PC-9 (cell line): ENCODE results near the gene SH3RF3. TPM values are rescaled to one million over a fixed set of nuclear protein-coding genes. Genes with fewer than 3 reads are reported as not detected.

Experiments
- BruUV-seq: library from RNA; stranded (reverse); fragments of 400-500 nt; replicated peaks from 2 replicates; lab custom pipeline; 2021; lab: Mats Ljungman, UMichigan
- CTCF ChIA-PET: fragments of 300-600 bp; sonication (Branson Sonifier 250); formaldehyde crosslinking; loops from one replicate; lab custom pipeline; 2022; ENCODE audit warnings: antibody characterized with exemption; lab: Charles Lee
- POLR2A ChIA-PET: fragments of 300-600 bp; sonication (Branson Sonifier 250); formaldehyde crosslinking; loops from one replicate; lab custom pipeline; 2022; ENCODE audit warnings: antibody characterized with exemption; ENCODE audit not compliant: unreplicated experiment; lab: Charles Lee
- DNase-seq, 2 experiments: peaks; one replicate each; pipeline versions ENCODE4 v3.0.0 to v3.0.0-alpha.2; 2015 to 2022; ENCODE audit warnings: mixed read lengths in 1 of 2
- H2AFZ ChIP-seq: fragments of 200-600 bp; sonication (generic); 2 replicates; pipeline ENCODE4 v1.8.1; 2017; ENCODE audit warnings: antibody characterized with exemption
- H3F3A ChIP-seq: fragments of 200-600 bp; sonication (generic); 2 replicates; pipeline ENCODE4 v1.8.1; 2017; ENCODE audit warnings: antibody characterized with exemption, mild to moderate bottlenecking, low read depth; ENCODE audit not compliant: insufficient read depth
- H3K27ac ChIP-seq: fragments of 200-600 bp; sonication (generic); 2 replicates; pipeline ENCODE4 v1.6.1; 2016; ENCODE audit warnings: mixed run types
- H3K27me3 ChIP-seq: fragments of 200-600 bp; sonication (generic); 2 replicates; pipeline ENCODE4 v1.6.1; 2016; ENCODE audit warnings: low read depth, mixed run types; ENCODE audit not compliant: insufficient read depth
- H3K36me3 ChIP-seq: fragments of 200-600 bp; sonication (generic); 2 replicates; pipeline ENCODE4 v1.6.1; 2016; ENCODE audit warnings: low read depth, mixed run types
- H3K4me1 ChIP-seq: fragments of 200-600 bp; sonication (generic); replicated peaks from 2 replicates; pipeline ENCODE4 v1.6.1; 2016; ENCODE audit warnings: mixed run types; ENCODE audit not compliant: insufficient read depth
- H3K4me2 ChIP-seq: fragments of 200-600 bp; sonication (generic); 2 replicates; pipeline ENCODE4 v1.6.1; 2017; ENCODE audit warnings: mixed run types
- H3K4me3 ChIP-seq: fragments of 200-600 bp; sonication (generic); 2 replicates; pipeline ENCODE4 v1.6.1; 2016; ENCODE audit warnings: mixed run types
- H3K79me2 ChIP-seq: fragments of 200-600 bp; sonication (generic); 2 replicates; pipeline ENCODE4 v1.6.1; 2017; ENCODE audit warnings: low read depth, mixed run types
- H3K9me2 ChIP-seq: fragments of 200-600 bp; sonication (generic); 2 replicates; pipeline ENCODE4 v1.8.1; 2017; ENCODE audit warnings: mild to moderate bottlenecking; ENCODE audit not compliant: insufficient read depth
- H3K9me3 ChIP-seq: fragments of 200-600 bp; sonication (generic); 2 replicates; pipeline ENCODE4 v1.8.1; 2016; ENCODE audit warnings: low read depth; ENCODE audit not compliant: insufficient read depth
- H4K20me1 ChIP-seq: fragments of 200-600 bp; sonication (generic); 2 replicates; pipeline ENCODE4 v1.8.1; 2017; ENCODE audit not compliant: insufficient read depth
- CTCF ChIP-seq: fragments of 200-600 bp; sonication (generic); conservative IDR thresholded peaks from 2 replicates; pipeline ENCODE4 v1.6.1; 2017; ENCODE audit warnings: mixed run types, antibody characterized with exemption, mild to moderate bottlenecking, moderate library complexity
- EZH2 ChIP-seq: fragments of 200-600 bp; sonication (generic); IDR thresholded peaks from 2 replicates; pipeline ENCODE4 v1.8.0; 2017; ENCODE audit warnings: antibody characterized with exemption, low read depth
- intact Hi-C: fragments of 100-400 bp; cut with micrococcal nuclease; formaldehyde crosslinking; loops from one replicate; pipeline ENCODE4 v1.10.0; 2022; ENCODE audit not compliant: unreplicated experiment
- total RNA-seq: library from RNA; stranded (reverse); gene quantifications from 2 replicates; pipeline ENCODE4 v1.2.3, GENCODE V29; 2021

The SH3RF3 gene
- total RNA-seq, 1 experiment from 2014 or later, result 6.1 TPM

DNA sequence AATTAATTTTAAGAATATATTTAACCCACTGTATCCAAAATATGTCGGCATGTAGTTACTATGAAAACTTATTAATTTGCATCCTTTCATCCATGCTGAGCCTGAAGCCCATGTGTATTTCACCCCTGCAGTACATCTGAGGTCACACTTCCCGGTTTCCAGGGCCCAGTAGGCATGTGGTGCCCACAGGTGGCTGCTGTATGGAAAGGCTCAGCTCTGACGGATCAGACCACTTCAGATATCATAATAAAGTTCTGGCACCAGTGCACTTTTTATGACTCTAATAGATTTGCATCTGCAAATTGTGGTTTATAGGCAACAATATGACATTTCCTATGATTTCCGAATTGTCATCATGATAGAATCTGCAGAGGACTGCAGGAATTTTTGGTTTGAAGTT, 22.5 kb downstream of the SH3RF3 start:
- no peak overlapping the region for H2AFZ ChIP-seq
- TF ChIP-seq EZH2, result no peak
- TF ChIP-seq CTCF, result no peak
- H3K9me2 ChIP-seq, result no peaks in the 10 kb centered on the region
- intact Hi-C loops, result no loop called here
- H3K4me2 ChIP-seq, result no peak overlapping the region
- H3K4me3 ChIP-seq, result no peak overlapping the region
- peaks cover 35% of the 10 kb centered on the region for H4K20me1 ChIP-seq
- ChIA-PET CTCF (no interaction called here), POLR2A (no interaction called here)
- no peaks in the 10 kb centered on the region for H3K4me1 ChIP-seq
- no peaks in the 10 kb centered on the region for H3K9me3 ChIP-seq
- H3K27ac ChIP-seq, result no peak overlapping the region
- no peaks in the 10 kb centered on the region for H3K27me3 ChIP-seq
- DNase-seq, result no peak
- peaks cover 55% of the 10 kb centered on the region for H3K79me2 ChIP-seq
- no TSS peak for BruUV-seq
- no peaks in the 10 kb centered on the region for H3K36me3 ChIP-seq
- H3F3A ChIP-seq, result no peaks in the 10 kb centered on the region

DNA sequence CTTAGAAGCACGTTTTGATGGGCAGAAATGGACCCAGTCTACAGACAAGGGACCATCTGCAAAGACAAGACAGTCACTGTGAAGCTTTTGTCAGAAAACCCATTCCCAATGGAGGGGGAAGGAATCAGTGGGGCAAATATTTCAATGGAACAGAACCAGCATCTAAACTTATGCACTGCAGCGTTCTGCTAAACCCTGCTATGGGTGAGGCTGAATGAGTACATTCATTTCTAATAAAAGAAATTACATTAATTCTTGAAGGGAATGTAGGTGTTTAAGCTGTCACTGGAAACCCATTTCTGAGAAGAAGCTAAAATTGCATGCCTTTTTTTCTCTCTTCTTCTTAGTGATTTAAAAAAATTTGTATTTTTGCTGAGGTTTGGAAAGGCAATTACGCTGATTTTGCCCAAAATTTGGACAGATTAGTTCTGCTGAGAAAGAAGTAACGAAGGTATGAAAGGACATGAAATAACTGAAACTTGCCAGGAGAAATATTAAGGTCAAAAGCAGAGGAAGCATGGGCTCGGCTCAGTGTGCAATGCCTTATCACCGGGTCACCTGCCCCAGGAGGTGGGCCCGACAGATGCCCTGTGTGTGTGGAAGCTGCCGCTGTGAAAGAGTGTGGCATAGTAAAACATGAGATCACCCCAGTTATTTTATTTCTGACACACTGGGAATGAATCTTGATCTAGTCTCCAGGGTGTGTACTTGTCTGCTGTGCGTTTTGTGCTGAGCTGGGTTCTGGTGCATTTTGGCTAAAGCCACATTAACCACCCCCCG, 24.2 kb downstream of the SH3RF3 start:
- Histone ChIP-seq H2AFZ (no peak overlapping the region), H3K27me3 (no peaks in the 10 kb centered on the region), H3F3A (no peaks in the 10 kb centered on the region), H3K4me3 (no peak overlapping the region), H3K79me2 (peaks cover 63% of the 10 kb centered on the region), H3K4me1 (no peaks in the 10 kb centered on the region), H4K20me1 (peaks cover 46% of the 10 kb centered on the region), H3K9me2 (no peaks in the 10 kb centered on the region), H3K4me2 (no peak overlapping the region), H3K36me3 (no peaks in the 10 kb centered on the region), H3K9me3 (no peaks in the 10 kb centered on the region), H3K27ac (no peak overlapping the region)
- intact Hi-C loops, result no loop called here
- BruUV-seq, result no TSS peak
- TF ChIP-seq EZH2 (no peak), CTCF (no peak)
- ChIA-PET POLR2A (no interaction called here), CTCF (interaction anchor here (0.5 kb wide), 1 partner anchor 24 kb away, joined by 8 read pairs; the partner anchor contains the start of gene SH3RF3)
- DNase-seq, result no peak

- H3K79me2 ChIP-seq, result peaks cover 60% of the 10 kb centered on the region
- no peaks in the 10 kb centered on the region for H3K9me2 ChIP-seq
- TF ChIP-seq CTCF (no peak), EZH2 (no peak)
- H2AFZ ChIP-seq, result no peak overlapping the region
- peaks cover 48% of the 10 kb centered on the region for H4K20me1 ChIP-seq
- BruUV-seq, result no TSS peak
- H3F3A ChIP-seq, result no peaks in the 10 kb centered on the region
- H3K9me3 ChIP-seq, result no peaks in the 10 kb centered on the region
- no peaks in the 10 kb centered on the region for H3K27me3 ChIP-seq
- H3K4me1 ChIP-seq, result no peaks in the 10 kb centered on the region
- H3K4me3 ChIP-seq, result no peak overlapping the region
- ChIA-PET POLR2A (no interaction called here), CTCF (no interaction called here)
- H3K27ac ChIP-seq, result no peak overlapping the region
- no peak for DNase-seq
- no peaks in the 10 kb centered on the region for H3K36me3 ChIP-seq
- H3K4me2 ChIP-seq, result no peak overlapping the region
- intact Hi-C loops, result no loop called here
These were observed 24.8 kb downstream of the SH3RF3 start for GRCh38 chr2:109153807-109154206.
